CD4-positive, alpha-beta T cell (primary cell): ENCODE measurements around the gene MEGF10. TPM values are rescaled to one million over a fixed set of nuclear protein-coding genes. Genes with fewer than 3 reads are reported as not detected.

ENCODE experiments used
- ATAC-seq: fragments of 200-7000 bp; cut with Tn5 transposase; one replicate; pipeline ENCODE4 v1.10.0; 2022; ENCODE audit warnings: mild to moderate bottlenecking; ENCODE audit not compliant: poor library complexity
- CTCF ChIA-PET: fragments of 350-600 bp; sonication (Branson Sonifier 250); formaldehyde crosslinking; loops from one replicate; lab custom pipeline; 2021; ENCODE audit warnings: antibody characterized with exemption, inconsistent platforms; lab: Charles Lee
- POLR2A ChIA-PET: fragments of 350-600 bp; sonication (Branson Sonifier 250); formaldehyde crosslinking; loops from one replicate; lab custom pipeline; 2021; ENCODE audit warnings: antibody characterized with exemption, inconsistent platforms; lab: Charles Lee
- DNase-seq, 14 experiments: peaks; one replicate each; pipeline ENCODE4 v3.0.0-alpha.2; 2013 to 2020; ENCODE audit warnings: mixed read lengths in 2 of 14
- H3K27ac ChIP-seq, 2 donors: one replicate each; pipeline versions ENCODE4 v1.5.1 to v1.7.0; 2013; ENCODE audit warnings: low read length in 2 of 2, low read depth in 1 of 2, mild to moderate bottlenecking in 1 of 2
- H3K27me3 ChIP-seq, 2 experiments: 1 replicate in 1 of 2; 2 replicates in 1 of 2; pipeline versions ENCODE4 v1.6.1 to v1.7.0; 2013; ENCODE audit warnings: low read length in 2 of 2, control low read depth in 1 of 2, mild to moderate bottlenecking in 1 of 2, moderate library complexity in 1 of 2; ENCODE audit not compliant: insufficient read depth in 2 of 2, control insufficient read depth in 1 of 2
- H3K36me3 ChIP-seq: one replicate; pipeline ENCODE4 v1.6.1; 2013; ENCODE audit warnings: low read length, control low read depth; ENCODE audit not compliant: insufficient read depth
- H3K4me1 ChIP-seq: one replicate; pipeline ENCODE4 v1.6.1; 2013; ENCODE audit warnings: low read length, control low read depth; ENCODE audit not compliant: insufficient read depth
- H3K4me3 ChIP-seq: one replicate; pipeline ENCODE4 v1.5.1; 2013; ENCODE audit warnings: mild to moderate bottlenecking, low read length, moderate library complexity
- H3K9me3 ChIP-seq, 2 experiments: 1 replicate in 1 of 2; 2 replicates in 1 of 2; pipeline versions ENCODE4 v1.6.1 to v1.7.0; 2013; ENCODE audit warnings: low read length in 2 of 2, mild to moderate bottlenecking in 2 of 2, control low read depth in 1 of 2, moderate library complexity in 1 of 2; ENCODE audit not compliant: control insufficient read depth in 1 of 2, insufficient read depth in 1 of 2
- H3K27ac Mint-ChIP-seq: one replicate; pipeline ENCODE4 v1.8.0; 2020; ENCODE audit warnings: mixed read lengths
- H3K27me3 Mint-ChIP-seq: one replicate; pipeline ENCODE4 v1.8.0; 2021; ENCODE audit warnings: mixed read lengths
- H3K36me3 Mint-ChIP-seq: one replicate; pipeline ENCODE4 v1.8.0; 2021; ENCODE audit warnings: low read depth, mixed read lengths
- H3K4me1 Mint-ChIP-seq: one replicate; pipeline ENCODE4 v1.8.0; 2021; ENCODE audit warnings: low read depth, mixed read lengths
- H3K4me3 Mint-ChIP-seq: one replicate; pipeline ENCODE4 v1.8.0; 2020; ENCODE audit warnings: mild to moderate bottlenecking, mixed read lengths
- H3K9me3 Mint-ChIP-seq: one replicate; pipeline ENCODE4 v1.8.0; 2020; ENCODE audit warnings: mixed read lengths
- CTCF ChIP-seq: fragments of 200-600 bp; IDR thresholded peaks from one replicate; pipeline ENCODE4 v1.8.0; 2022; ENCODE audit warnings: antibody characterized with exemption, mild to moderate bottlenecking
- intact Hi-C, 2 experiments: fragments of 100-400 bp; cut with DNase I in 1 of 2; cut with micrococcal nuclease in 1 of 2; formaldehyde crosslinking; loops; one replicate each; pipeline versions ENCODE4 v1.15.1 to v1.9.0; 2023 to 2025; cut with DNase I, micrococcal nuclease
- total RNA-seq, 174 experiments: library from RNA in 2 of 174; stranded (reverse) in 2 of 174; gene quantifications; one replicate each; pipeline ENCODE4 v1.2.3 and lab custom pipeline; 2021 to 2026

The MEGF10 gene
- total RNA-seq, 2 experiments from 2014 or later = not detected

GRCh38 chr5:127355337-127355736 is 64.7 kb downstream of the MEGF10 start:
- Histone ChIP-seq H3K4me1 (no peaks in the 10 kb centered on the region), H3K36me3 (no peaks in the 10 kb centered on the region), H3K27me3 (peaks cover 0 to 3% of the 10 kb centered on the region in 2 experiments), H3K9me3 (no peaks in the 10 kb centered on the region), H3K4me3 (no peak overlapping the region), H3K27ac (no peak overlapping the region)
- intact Hi-C loops = no loop called here
- no peak for ATAC-seq
- CTCF ChIA-PET = no interaction called here
- Mint-ChIP-seq H3K4me3 (no peak overlapping the region), H3K9me3 (no peaks in the 10 kb centered on the region), H3K4me1 (no peaks in the 10 kb centered on the region), H3K36me3 (no peaks in the 10 kb centered on the region), H3K27ac (no peak overlapping the region), H3K27me3 (peaks cover 19% of the 10 kb centered on the region)
- POLR2A ChIA-PET = no interaction called here
- TF ChIP-seq CTCF = no peak
- DNase-seq = no peak

DNA sequence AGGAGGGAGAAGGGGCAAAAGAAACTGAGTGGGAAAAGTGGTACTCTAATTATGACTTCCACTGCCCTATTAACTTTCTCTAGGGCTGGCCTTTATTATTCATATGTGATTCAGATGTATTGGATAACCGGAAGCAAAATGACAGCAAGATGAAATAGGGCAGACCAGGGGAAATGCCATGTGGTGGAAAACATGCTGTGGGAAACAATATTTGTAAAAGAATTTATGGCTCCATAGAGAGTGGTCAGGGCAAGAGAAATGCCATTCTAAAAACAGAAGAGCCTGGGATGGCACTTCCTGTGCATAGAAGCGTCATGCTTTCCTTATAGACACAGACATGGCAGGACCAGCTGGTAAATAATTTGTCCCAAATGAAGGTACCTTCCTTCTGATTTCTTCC is 67.7 kb downstream of the MEGF10 start:
- H3K27ac Mint-ChIP-seq = no peak overlapping the region
- no peak for DNase-seq
- no peaks in the 10 kb centered on the region for H3K4me1 ChIP-seq
- ChIA-PET POLR2A (no interaction called here), CTCF (interaction anchor here (0.7 kb wide), 1 partner anchor 507 kb away, joined by 3 read pairs; no protein-coding TSS in a partner anchor)
- no peak overlapping the region for H3K4me3 Mint-ChIP-seq
- ATAC-seq = no peak
- intact Hi-C loops = no loop called here
- no peaks in the 10 kb centered on the region for H3K36me3 ChIP-seq
- H3K27ac ChIP-seq = no peak overlapping the region
- no peaks in the 10 kb centered on the region for H3K9me3 Mint-ChIP-seq
- H3K9me3 ChIP-seq = no peaks in the 10 kb centered on the region
- no peaks in the 10 kb centered on the region for H3K4me1 Mint-ChIP-seq
- peaks cover 16% of the 10 kb centered on the region for H3K27me3 Mint-ChIP-seq
- peaks cover 0 to 4% of the 10 kb centered on the region in 2 experiments for H3K27me3 ChIP-seq
- H3K4me3 ChIP-seq = no peak overlapping the region
- H3K36me3 Mint-ChIP-seq = no peaks in the 10 kb centered on the region
- TF ChIP-seq CTCF = no peak

DNA sequence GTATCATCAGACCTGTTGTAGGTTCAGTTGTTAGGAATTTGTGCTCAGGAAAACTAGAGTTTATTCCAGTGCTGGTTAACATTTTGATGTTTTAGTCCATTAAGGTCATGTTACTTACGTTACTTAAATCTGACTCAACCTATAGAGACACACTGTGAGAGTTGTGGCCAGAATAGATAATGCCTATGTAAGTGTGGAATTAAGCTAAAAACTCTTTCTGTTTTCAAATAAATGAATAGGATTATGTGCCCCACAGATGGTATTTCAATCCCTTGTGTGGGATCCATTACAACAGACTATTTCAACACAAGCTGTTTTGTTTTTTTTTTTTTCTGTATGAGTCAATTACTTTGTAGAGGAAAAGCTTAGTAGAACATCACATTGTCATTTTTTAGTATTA is 68.1 kb downstream of the MEGF10 start:
- H3K4me3 Mint-ChIP-seq = no peak overlapping the region
- ATAC-seq = no peak
- H3K4me3 ChIP-seq = no peak overlapping the region
- H3K9me3 ChIP-seq = no peaks in the 10 kb centered on the region
- peaks cover 0 to 8% of the 10 kb centered on the region in 2 experiments for H3K27me3 ChIP-seq
- H3K36me3 Mint-ChIP-seq = no peaks in the 10 kb centered on the region
- no peak overlapping the region for H3K27ac ChIP-seq
- no peaks in the 10 kb centered on the region for H3K4me1 Mint-ChIP-seq
- H3K9me3 Mint-ChIP-seq = no peaks in the 10 kb centered on the region
- TF ChIP-seq CTCF = no peak
- DNase-seq = no peak
- H3K4me1 ChIP-seq = no peaks in the 10 kb centered on the region
- peaks cover 18% of the 10 kb centered on the region for H3K27me3 Mint-ChIP-seq
- H3K27ac Mint-ChIP-seq = no peak overlapping the region
- intact Hi-C loops = no loop called here
- POLR2A ChIA-PET = no interaction called here
- H3K36me3 ChIP-seq = no peaks in the 10 kb centered on the region
- CTCF ChIA-PET = interaction anchor here (0.7 kb wide), 1 partner anchor 506 kb away, joined by 3 read pairs; no protein-coding TSS in a partner anchor
